B cell (primary cell): ENCODE data around the gene KIAA1217.

Experiments used
- EZH2 ChIP-seq: IDR thresholded peaks from 2 replicates; pipeline ENCODE4 v1.6.1; 2012; ENCODE audit warnings: borderline replicate concordance, low read depth, mild to moderate bottlenecking, moderate library complexity, low read length; ENCODE audit not compliant: insufficient read depth, poor library complexity, severe bottlenecking
- TF ChIP-seq, protein P1 (sequence below): fragments of 200-600 bp; IDR thresholded peaks from one replicate; pipeline ENCODE4 v1.8.0; 2022; ENCODE audit warnings: antibody characterized with exemption, mild to moderate bottlenecking

GRCh38 chr10:24448351-24448999 is 239.5 kb downstream of the KIAA1217 start:
- TF ChIP-seq, protein P1, sequence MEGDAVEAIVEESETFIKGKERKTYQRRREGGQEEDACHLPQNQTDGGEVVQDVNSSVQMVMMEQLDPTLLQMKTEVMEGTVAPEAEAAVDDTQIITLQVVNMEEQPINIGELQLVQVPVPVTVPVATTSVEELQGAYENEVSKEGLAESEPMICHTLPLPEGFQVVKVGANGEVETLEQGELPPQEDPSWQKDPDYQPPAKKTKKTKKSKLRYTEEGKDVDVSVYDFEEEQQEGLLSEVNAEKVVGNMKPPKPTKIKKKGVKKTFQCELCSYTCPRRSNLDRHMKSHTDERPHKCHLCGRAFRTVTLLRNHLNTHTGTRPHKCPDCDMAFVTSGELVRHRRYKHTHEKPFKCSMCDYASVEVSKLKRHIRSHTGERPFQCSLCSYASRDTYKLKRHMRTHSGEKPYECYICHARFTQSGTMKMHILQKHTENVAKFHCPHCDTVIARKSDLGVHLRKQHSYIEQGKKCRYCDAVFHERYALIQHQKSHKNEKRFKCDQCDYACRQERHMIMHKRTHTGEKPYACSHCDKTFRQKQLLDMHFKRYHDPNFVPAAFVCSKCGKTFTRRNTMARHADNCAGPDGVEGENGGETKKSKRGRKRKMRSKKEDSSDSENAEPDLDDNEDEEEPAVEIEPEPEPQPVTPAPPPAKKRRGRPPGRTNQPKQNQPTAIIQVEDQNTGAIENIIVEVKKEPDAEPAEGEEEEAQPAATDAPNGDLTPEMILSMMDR, result no peak
- TF ChIP-seq EZH2, result no peak
